Measurements from ENCODE around the gene VPS45.
"Not testable (repeated sequence)": the region's sequence is repeated elsewhere in the genome, so short reads cannot be mapped to it uniquely, and the experiment has no call there.

Gene VPS45

GRCh38 chr1:150051905-150052412 is 15.6 kb upstream of the VPS45 start:
- WGBS, 2 experiments (ENCODE audit: insufficient coverage in 2 of 2): 60 to 94% methylated on average over 2 of the region's 3 CpGs
- H3K4me1 ChIP-seq (ENCODE audit: control insufficient read depth, insufficient read depth, low read length, poor library complexity, severe bottlenecking); H3K4me3 ChIP-seq (ENCODE audit: extremely low read depth, insufficient read depth, low read length, poor library complexity, severe bottlenecking); H3K36me3 ChIP-seq (ENCODE audit: control insufficient read depth, insufficient read depth, low read length); H3K27ac ChIP-seq (ENCODE audit: low read depth, low read length, severe bottlenecking); H3K9me3 ChIP-seq (ENCODE audit: control insufficient read depth, low read length): not testable (repeated sequence)

- no peaks in the 10 kb centered on the region for H3K4me1 ChIP-seq (ENCODE audit: control insufficient read depth, insufficient read depth, low read length, poor library complexity, severe bottlenecking)
- 91% methylated on average over 3 of the region's 3 CpGs; no CpG with 5 or more reads in 1 of the 2 experiments for WGBS, 2 experiments (ENCODE audit: insufficient coverage in 2 of 2)
- no peaks in the 10 kb centered on the region for H3K9me3 ChIP-seq (ENCODE audit: control insufficient read depth, low read length)
- H3K4me3 ChIP-seq (ENCODE audit: extremely low read depth, insufficient read depth, low read length, poor library complexity, severe bottlenecking): no peak overlapping the region
- no peaks in the 10 kb centered on the region for H3K36me3 ChIP-seq (ENCODE audit: control insufficient read depth, insufficient read depth, low read length)
- no peak overlapping the region for H3K27ac ChIP-seq (ENCODE audit: low read depth, low read length, severe bottlenecking)
Observed at GRCh38 chr1:150053926-150054325, 13.7 kb upstream of the VPS45 start.

- H3K27ac ChIP-seq (ENCODE audit: low read depth, low read length, severe bottlenecking); H3K4me3 ChIP-seq (ENCODE audit: extremely low read depth, insufficient read depth, low read length, poor library complexity, severe bottlenecking); H3K36me3 ChIP-seq (ENCODE audit: control insufficient read depth, insufficient read depth, low read length); H3K9me3 ChIP-seq (ENCODE audit: control insufficient read depth, low read length); H3K4me1 ChIP-seq (ENCODE audit: control insufficient read depth, insufficient read depth, low read length, poor library complexity, severe bottlenecking): not testable (repeated sequence)
- 92 to 96% methylated on average over 3 to 4 of the region's 4 CpGs for WGBS, 2 experiments (ENCODE audit: insufficient coverage in 2 of 2)
Observed at GRCh38 chr1:150055507-150055906, 12.1 kb upstream of the VPS45 start.

GRCh38 chr1:150056407-150056806 is 11.2 kb upstream of the VPS45 start:
- Histone ChIP-seq H3K36me3 (ENCODE audit: control insufficient read depth, insufficient read depth, low read length) (no peaks in the 10 kb centered on the region), H3K4me3 (ENCODE audit: extremely low read depth, insufficient read depth, low read length, poor library complexity, severe bottlenecking) (no peak overlapping the region), H3K27ac (ENCODE audit: low read depth, low read length, severe bottlenecking) (no peak overlapping the region), H3K9me3 (ENCODE audit: control insufficient read depth, low read length) (no peaks in the 10 kb centered on the region), H3K4me1 (ENCODE audit: control insufficient read depth, insufficient read depth, low read length, poor library complexity, severe bottlenecking) (no peaks in the 10 kb centered on the region)
- 100% methylated on average over 1 of the region's 1 CpG; no CpG with 5 or more reads in 1 of the 2 experiments for WGBS, 2 experiments (ENCODE audit: insufficient coverage in 2 of 2)

GRCh38 chr1:150060260-150060659 is 7.3 kb upstream of the VPS45 start:
- no peak overlapping the region for H3K27ac ChIP-seq (ENCODE audit: low read depth, low read length, severe bottlenecking)
- H3K9me3 ChIP-seq (ENCODE audit: control insufficient read depth, low read length): no peaks in the 10 kb centered on the region
- H3K4me3 ChIP-seq (ENCODE audit: extremely low read depth, insufficient read depth, low read length, poor library complexity, severe bottlenecking): no peak overlapping the region
- 80% methylated on average over 1 of the region's 4 CpGs; no CpG with 5 or more reads in 1 of the 2 experiments for WGBS, 2 experiments (ENCODE audit: insufficient coverage in 2 of 2)
- peaks cover 4% of the 10 kb centered on the region for H3K4me1 ChIP-seq (ENCODE audit: control insufficient read depth, insufficient read depth, low read length, poor library complexity, severe bottlenecking)
- H3K36me3 ChIP-seq (ENCODE audit: control insufficient read depth, insufficient read depth, low read length): no peaks in the 10 kb centered on the region

GRCh38 chr1:150061632-150062101 is 5.9 kb upstream of the VPS45 start:
- Histone ChIP-seq H3K4me3 (ENCODE audit: extremely low read depth, insufficient read depth, low read length, poor library complexity, severe bottlenecking) (no peak overlapping the region), H3K36me3 (ENCODE audit: control insufficient read depth, insufficient read depth, low read length) (no peaks in the 10 kb centered on the region), H3K4me1 (ENCODE audit: control insufficient read depth, insufficient read depth, low read length, poor library complexity, severe bottlenecking) (peaks cover 8% of the 10 kb centered on the region), H3K27ac (ENCODE audit: low read depth, low read length, severe bottlenecking) (no peak overlapping the region), H3K9me3 (ENCODE audit: control insufficient read depth, low read length) (no peaks in the 10 kb centered on the region)
- WGBS, 2 experiments (ENCODE audit: insufficient coverage in 2 of 2): 100% methylated on average over 1 of the region's 3 CpGs

- H3K27ac ChIP-seq (ENCODE audit: low read depth, low read length, severe bottlenecking): no peak overlapping the region
- WGBS, 2 experiments (ENCODE audit: insufficient coverage in 2 of 2): 86% methylated on average over 3 of the region's 4 CpGs; no CpG with 5 or more reads in 1 of the 2 experiments
Observed at GRCh38 chr1:150062113-150062512, 5.5 kb upstream of the VPS45 start.

GRCh38 chr1:150065184-150065871 is 2.2 kb upstream of the VPS45 start:
- peaks cover 8% of the 10 kb centered on the region for H3K4me1 ChIP-seq (ENCODE audit: control insufficient read depth, insufficient read depth, low read length, poor library complexity, severe bottlenecking)

More at GRCh38 chr1:150062113-150062512, 5.5 kb upstream of the VPS45 start:
- no peak overlapping the region for H3K4me3 ChIP-seq (ENCODE audit: extremely low read depth, insufficient read depth, low read length, poor library complexity, severe bottlenecking)
- H3K36me3 ChIP-seq (ENCODE audit: control insufficient read depth, insufficient read depth, low read length): no peaks in the 10 kb centered on the region
- H3K9me3 ChIP-seq (ENCODE audit: control insufficient read depth, low read length): no peaks in the 10 kb centered on the region
- peaks cover 8% of the 10 kb centered on the region for H3K4me1 ChIP-seq (ENCODE audit: control insufficient read depth, insufficient read depth, low read length, poor library complexity, severe bottlenecking)

GRCh38 chr1:150066328-150066727 is 1.2 kb upstream of the VPS45 start:
- peak overlapping the region; percentile 98 for H3K27ac ChIP-seq (ENCODE audit: low read depth, low read length, severe bottlenecking)
- no peaks in the 10 kb centered on the region for H3K9me3 ChIP-seq (ENCODE audit: control insufficient read depth, low read length)
- peak overlapping the region; percentile 65 for H3K4me3 ChIP-seq (ENCODE audit: extremely low read depth, insufficient read depth, low read length, poor library complexity, severe bottlenecking)

More at GRCh38 chr1:150065184-150065871, 2.2 kb upstream of the VPS45 start:
- H3K36me3 ChIP-seq (ENCODE audit: control insufficient read depth, insufficient read depth, low read length): peaks cover 13% of the 10 kb centered on the region
- 80 to 91% methylated on average over 3 to 4 of the region's 5 CpGs for WGBS, 2 experiments (ENCODE audit: insufficient coverage in 2 of 2)
- H3K27ac ChIP-seq (ENCODE audit: low read depth, low read length, severe bottlenecking): peak overlapping the region; percentile 98
- no peaks in the 10 kb centered on the region for H3K9me3 ChIP-seq (ENCODE audit: control insufficient read depth, low read length)
- H3K4me3 ChIP-seq (ENCODE audit: extremely low read depth, insufficient read depth, low read length, poor library complexity, severe bottlenecking): no peak overlapping the region

GRCh38 chr1:150066838-150067183 is 765 bp upstream of the VPS45 start:
- Histone ChIP-seq H3K36me3 (ENCODE audit: control insufficient read depth, insufficient read depth, low read length) (peaks cover 17% of the 10 kb centered on the region), H3K27ac (ENCODE audit: low read depth, low read length, severe bottlenecking) (peak overlapping the region; percentile 98), H3K4me1 (ENCODE audit: control insufficient read depth, insufficient read depth, low read length, poor library complexity, severe bottlenecking) (peaks cover 8% of the 10 kb centered on the region), H3K4me3 (ENCODE audit: extremely low read depth, insufficient read depth, low read length, poor library complexity, severe bottlenecking) (peak overlapping the region; percentile 65), H3K9me3 (ENCODE audit: control insufficient read depth, low read length) (no peaks in the 10 kb centered on the region)
- WGBS, 2 experiments (ENCODE audit: insufficient coverage in 2 of 2): 0% methylated on average over 11 to 15 of the region's 18 CpGs

More at GRCh38 chr1:150066328-150066727, 1.2 kb upstream of the VPS45 start:
- peaks cover 8% of the 10 kb centered on the region for H3K4me1 ChIP-seq (ENCODE audit: control insufficient read depth, insufficient read depth, low read length, poor library complexity, severe bottlenecking)
- peaks cover 14% of the 10 kb centered on the region for H3K36me3 ChIP-seq (ENCODE audit: control insufficient read depth, insufficient read depth, low read length)

- peak overlapping the region; percentile 65 for H3K4me3 ChIP-seq (ENCODE audit: extremely low read depth, insufficient read depth, low read length, poor library complexity, severe bottlenecking)
- peaks cover 17% of the 10 kb centered on the region for H3K36me3 ChIP-seq (ENCODE audit: control insufficient read depth, insufficient read depth, low read length)
- WGBS, 2 experiments (ENCODE audit: insufficient coverage in 2 of 2): no CpG with 5 or more reads among the region's 2 CpGs
- peaks cover 8% of the 10 kb centered on the region for H3K4me1 ChIP-seq (ENCODE audit: control insufficient read depth, insufficient read depth, low read length, poor library complexity, severe bottlenecking)
- no peaks in the 10 kb centered on the region for H3K9me3 ChIP-seq (ENCODE audit: control insufficient read depth, low read length)
- H3K27ac ChIP-seq (ENCODE audit: low read depth, low read length, severe bottlenecking): peak overlapping the region; percentile 98
Observed at GRCh38 chr1:150068109-150068435, 496 bp downstream of the VPS45 start.

All from mesodermal cell (in vitro differentiated cells).